HCT116 (cell line): Measurements from ENCODE around the gene FAXDC2. TPM values are rescaled to one million over a fixed set of nuclear protein-coding genes. Genes with fewer than 3 reads are reported as not detected.

ENCODE experiments used
- ATAC-seq: fragments of 200-7000 bp; cut with Tn5 transposase; 2 replicates; pipeline ENCODE4 v1.9.1; 2020; ENCODE audit warnings: mild to moderate bottlenecking, moderate library complexity
- BruUV-seq: library from RNA; stranded (reverse); fragments of 400-500 nt; replicated peaks from 2 replicates; lab custom pipeline; 2021; lab: Mats Ljungman, UMichigan
- CTCF ChIA-PET: fragments of 300-600 bp; sonication (Branson Sonifier 250); formaldehyde crosslinking; loops from one replicate; lab custom pipeline; 2021; ENCODE audit warnings: antibody characterized with exemption; lab: Charles Lee
- POLR2A ChIA-PET: fragments of 300-600, 350-600 bp; sonication (Branson Sonifier 250); formaldehyde crosslinking; loops from one replicate; lab custom pipeline; 2021; ENCODE audit warnings: antibody characterized with exemption; lab: Charles Lee
- RAD21 ChIA-PET, 2 experiments: fragments of 300-600 bp; sonication (Branson Sonifier 250); formaldehyde crosslinking; loops; one replicate each; lab custom pipeline; 2023; ENCODE audit warnings: low total read pairs in 2 of 2; ENCODE audit not compliant: uncharacterized antibody in 2 of 2, unreplicated experiment in 2 of 2, low non-redundant PET in 1 of 2; lab: Charles Lee
- DNase-seq: peaks from one replicate; pipeline ENCODE4 v3.0.0-alpha.2; 2010; ENCODE audit warnings: low read depth, low spot score
- H2AFZ ChIP-seq: fragments of 200-600 bp; shearing (Covaris generic), sonication (generic); 2 replicates; pipeline ENCODE4 v1.6.1; 2017; ENCODE audit warnings: low read depth, mixed run types, mixed read lengths, antibody characterized with exemption, low read length; ENCODE audit not compliant: poor library complexity, severe bottlenecking
- H3K27ac ChIP-seq: 2 replicates; pipeline ENCODE4 v1.5.1; 2012; ENCODE audit warnings: low read depth, low read length
- H3K27me3 ChIP-seq: fragments of 200-600 bp; sonication (generic); 2 replicates; pipeline ENCODE4 v1.6.1; 2016; ENCODE audit warnings: mixed run types, low read length, mixed read lengths; ENCODE audit not compliant: insufficient read depth
- H3K36me3 ChIP-seq, 2 experiments: fragments of 200-500 bp in 1 of 2; fragments of 200-600 bp in 1 of 2; sonication (Bioruptor generic) in 1 of 2; sonication (generic) in 1 of 2; 2 replicates each; pipeline versions ENCODE4 v1.5.1 to v1.6.1; 2014 to 2016; ENCODE audit warnings: low read length in 2 of 2, inconsistent platforms in 1 of 2, mixed read lengths in 1 of 2, mixed run types in 1 of 2; ENCODE audit not compliant: insufficient read depth in 2 of 2, control insufficient read depth in 1 of 2
- H3K4me1 ChIP-seq, 2 experiments: fragments of 200-600 bp in 1 of 2; sonication (generic) in 1 of 2; 2 replicates each; pipeline versions ENCODE4 v1.5.1 to v1.6.1; 2012 to 2017; ENCODE audit warnings: low read length in 2 of 2, inconsistent platforms in 1 of 2, mild to moderate bottlenecking in 1 of 2, mixed read lengths in 1 of 2, mixed run types in 1 of 2, moderate library complexity in 1 of 2; ENCODE audit not compliant: insufficient read depth in 2 of 2, control insufficient read depth in 1 of 2
- H3K4me2 ChIP-seq: fragments of 200-600 bp; sonication (generic); 2 replicates; pipeline ENCODE4 v1.6.1; 2017; ENCODE audit warnings: mixed run types, low read length, mixed read lengths
- H3K4me3 ChIP-seq, 2 experiments: fragments of 200-600 bp in 1 of 2; sonication (generic) in 1 of 2; replicated peaks in 1 of 2; 2 replicates each; pipeline ENCODE4 v1.5.1; 2011 to 2016; ENCODE audit warnings: low read length in 2 of 2, control low read depth in 1 of 2, low read depth in 1 of 2, mild to moderate bottlenecking in 1 of 2, mixed read lengths in 1 of 2, mixed run types in 1 of 2
- H3K79me2 ChIP-seq: fragments of 200-600 bp; sonication (generic); 2 replicates; pipeline ENCODE4 v1.6.1; 2017; ENCODE audit warnings: mild to moderate bottlenecking, mixed run types, low read length, moderate library complexity, mixed read lengths; ENCODE audit not compliant: insufficient read depth
- H3K9ac ChIP-seq: fragments of 200-600 bp; sonication (generic); 2 replicates; pipeline ENCODE4 v1.6.1; 2016; ENCODE audit warnings: low read length, mixed read lengths
- H3K9me2 ChIP-seq: fragments of 200-600 bp; sonication (generic), shearing (Covaris generic); 2 replicates; pipeline ENCODE4 v1.6.1; 2017; ENCODE audit warnings: mixed run types, mild to moderate bottlenecking, moderate library complexity; ENCODE audit not compliant: insufficient read depth
- H3K9me3 ChIP-seq, 2 experiments: fragments of 200-500 bp in 1 of 2; fragments of 200-600 bp in 1 of 2; sonication (Bioruptor generic) in 1 of 2; sonication (generic) in 1 of 2; 2 replicates each; pipeline ENCODE4 v1.6.1; 2014 to 2017; ENCODE audit warnings: low read length in 2 of 2, mixed read lengths in 2 of 2, inconsistent platforms in 1 of 2, low read depth in 1 of 2, mild to moderate bottlenecking in 1 of 2, mixed run types in 1 of 2, moderate library complexity in 1 of 2; ENCODE audit not compliant: control insufficient read depth in 1 of 2, insufficient read depth in 1 of 2
- H4K20me1 ChIP-seq: fragments of 200-600 bp; sonication (generic), shearing (Covaris generic); 2 replicates; pipeline ENCODE4 v1.6.1; 2017; ENCODE audit warnings: mixed run types, mild to moderate bottlenecking, moderate library complexity; ENCODE audit not compliant: insufficient read depth
- CBX3 ChIP-seq: IDR thresholded peaks from 2 replicates; pipeline ENCODE4 v1.6.1; 2012; ENCODE audit warnings: low read depth
- CEBPB ChIP-seq: IDR thresholded peaks from 2 replicates; pipeline ENCODE4 v1.6.1; 2012; ENCODE audit warnings: low read depth
- CTCF ChIP-seq, 3 experiments: fragments of 200-600 bp in 1 of 3; sonication (generic) in 1 of 3; IDR thresholded peaks in 2 of 3; conservative IDR thresholded peaks in 1 of 3; 2 replicates each; pipeline ENCODE4 v1.5.1; 2012 to 2017; ENCODE audit warnings: low read depth in 2 of 3, low read length in 2 of 3, antibody characterized with exemption in 1 of 3, borderline replicate concordance in 1 of 3, control low read depth in 1 of 3, mild to moderate bottlenecking in 1 of 3, mixed read lengths in 1 of 3, mixed run types in 1 of 3, moderate library complexity in 1 of 3; ENCODE audit not compliant: insufficient read depth in 1 of 3
- EGR1 ChIP-seq: IDR thresholded peaks from 2 replicates; pipeline ENCODE4 v1.6.1; 2012; ENCODE audit warnings: low read depth
- ELF1 ChIP-seq: IDR thresholded peaks from 2 replicates; pipeline ENCODE4 v1.6.1; 2012; ENCODE audit warnings: low read depth, borderline replicate concordance
- EZH2 ChIP-seq: fragments of 200-600 bp; sonication (generic); IDR thresholded peaks from 2 replicates; pipeline ENCODE4 v1.6.1; 2017; ENCODE audit warnings: antibody characterized with exemption, mixed run types
- EZH2phosphoT487 ChIP-seq: fragments of 200-600 bp; IDR thresholded peaks from 2 replicates; pipeline ENCODE4 v1.6.1; 2018; ENCODE audit warnings: antibody characterized with exemption, borderline replicate concordance
- FOSL1 ChIP-seq: IDR thresholded peaks from 2 replicates; pipeline ENCODE4 v1.6.1; 2012; ENCODE audit warnings: low read depth
- JUND ChIP-seq: IDR thresholded peaks from 2 replicates; pipeline ENCODE4 v1.6.1; 2012
- POLR2AphosphoS5 ChIP-seq: IDR thresholded peaks from 2 replicates; pipeline ENCODE4 v1.6.1; 2011; ENCODE audit warnings: mild to moderate bottlenecking, low read depth, low read length, moderate library complexity
- RAD21 ChIP-seq: IDR thresholded peaks from 2 replicates; pipeline ENCODE4 v1.6.1; 2012; ENCODE audit warnings: low read depth, mild to moderate bottlenecking
- SIN3A ChIP-seq: IDR thresholded peaks from 2 replicates; pipeline ENCODE4 v1.6.1; 2012; ENCODE audit warnings: low read depth
- TCF7L2 ChIP-seq: IDR thresholded peaks from 2 replicates; pipeline ENCODE4 v1.7.0; 2011; ENCODE audit warnings: borderline replicate concordance, inconsistent platforms; ENCODE audit not compliant: insufficient read depth, insufficient read length; ENCODE audit errors: extremely low read depth
- ZBTB33 ChIP-seq: IDR thresholded peaks from 2 replicates; pipeline ENCODE4 v1.6.1; 2011; ENCODE audit warnings: mild to moderate bottlenecking, low read length, moderate library complexity; ENCODE audit not compliant: insufficient replicate concordance; ENCODE audit errors: extremely low read depth
- ZFX ChIP-seq: fragments of 450-650 bp; IDR thresholded peaks from 2 replicates; pipeline ENCODE4 v1.6.1; 2017
- ZNF274 ChIP-seq: fragments of 200-500 bp; sonication (Bioruptor generic); IDR thresholded peaks from 2 replicates; pipeline ENCODE4 v1.6.1; 2014; ENCODE audit warnings: mild to moderate bottlenecking, low read depth, low read length, inconsistent platforms
- intact Hi-C: fragments of 100-400 bp; cut with micrococcal nuclease; formaldehyde crosslinking; loops from 2 replicates; pipeline ENCODE4 v1.10.0; 2022
- total RNA-seq: library from RNA; stranded (reverse); gene quantifications from one replicate; pipeline ENCODE4 v1.2.1, GENCODE V29; 2021; ENCODE audit not compliant: unreplicated experiment

Gene FAXDC2
- total RNA-seq, 1 experiment from 2014 or later: 0.22 TPM

GRCh38 chr5:154866841-154867240 is 16.4 kb upstream of the FAXDC2 start:
- no peaks in the 10 kb centered on the region for H3K9me2 ChIP-seq
- no peaks in the 10 kb centered on the region for H3K4me1 ChIP-seq
- H3K36me3 ChIP-seq: peaks cover 16 to 19% of the 10 kb centered on the region in 2 experiments; a peak in 3 of 4 replicates
- no peak overlapping the region for H3K4me3 ChIP-seq
- H3K79me2 ChIP-seq: peaks cover 22% of the 10 kb centered on the region
- no peak overlapping the region for H3K9ac ChIP-seq
- TF ChIP-seq ZFX (no peak), CTCF (IDR thresholded peaks at IDR 0.05 in 2 of 3, conservative IDR thresholded peaks at IDR 0.05 in 1 of 3; ENCODE audit: borderline replicate concordance in 1 of 3, insufficient read depth in 1 of 3, low read depth in 2 of 3, low read length in 2 of 3) (no peak), ELF1 (no peak), ZBTB33 (no peak), FOSL1 (no peak), SIN3A (no peak), EZH2phosphoT487 (no peak), EZH2 (no peak), POLR2AphosphoS5 (no peak), CBX3 (no peak), JUND (no peak), ZNF274 (no peak), TCF7L2 (no peak), RAD21 (no peak), CEBPB (no peak), EGR1 (no peak)
- ChIA-PET POLR2A (interaction anchor here (1.0 kb wide), 1 partner anchor 10 kb away, joined by 3 read pairs; no protein-coding TSS in a partner anchor), CTCF (no interaction called here), RAD21 (no interaction called here)
- no peaks in the 10 kb centered on the region for H3K9me3 ChIP-seq
- H3K27ac ChIP-seq: no peak overlapping the region
- H3K4me2 ChIP-seq: no peak overlapping the region
- BruUV-seq: no TSS peak
- H3K27me3 ChIP-seq: no peaks in the 10 kb centered on the region
- H2AFZ ChIP-seq: no peak overlapping the region
- no peaks in the 10 kb centered on the region for H4K20me1 ChIP-seq
- DNase-seq (no peak), ATAC-seq (no peak)
- intact Hi-C loops: no loop called here
